ENCODE measurements around the gene CYB561D1. TPM values are rescaled to one million over a fixed set of nuclear protein-coding genes. Genes with fewer than 3 reads are reported as not detected.
A peak's percentile ranks its signal among the peaks of the same experiment; 100 is the strongest.

The CYB561D1 gene
- total and polyA plus RNA-seq, 2 of the 13 experiments (the other 11 are each of a cell fraction or from before 2014, with no cell fraction given): 3.9 to 4.1 TPM

- TF ChIP-seq ZHX2 (IDR thresholded peaks at IDR 0.05; ENCODE audit: low read depth): 0 out of 2 replicates have a peak, but pooled peaks have one; percentile 37
- no peak for TF ChIP-seq ZHX2 (CRISPR knock-in tag; IDR thresholded peaks at IDR 0.05; ENCODE audit: borderline replicate concordance)
- TF ChIP-seq SAP130 (CRISPR knock-in tag; IDR thresholded peaks at IDR 0.05; ENCODE audit: low read depth): peak; percentile 37; the same call in 1 of the 2 replicates
- TF ChIP-seq, protein P1, sequence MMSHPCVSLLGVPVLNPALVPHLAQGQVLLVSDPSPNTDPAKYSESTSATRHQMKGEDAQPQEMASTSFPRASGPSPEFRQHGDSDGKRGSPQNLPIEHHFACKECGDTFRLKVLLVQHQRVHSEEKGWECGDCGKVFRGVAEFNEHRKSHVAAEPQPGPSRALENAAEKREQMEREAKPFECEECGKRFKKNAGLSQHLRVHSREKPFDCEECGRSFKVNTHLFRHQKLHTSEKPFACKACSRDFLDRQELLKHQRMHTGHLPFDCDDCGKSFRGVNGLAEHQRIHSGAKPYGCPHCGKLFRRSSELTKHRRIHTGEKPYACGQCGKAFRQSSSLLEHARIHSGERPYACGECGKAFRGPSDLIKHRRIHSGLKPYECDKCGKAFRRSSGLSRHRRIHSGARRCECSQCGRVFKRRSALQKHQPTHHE (CRISPR knock-in tag; IDR thresholded peaks at IDR 0.05; ENCODE audit: borderline replicate concordance): no peak
- 0 out of 2 replicates have a peak, but pooled peaks have one; percentile 49 for TF ChIP-seq KLF15 (CRISPR knock-in tag; IDR thresholded peaks at IDR 0.05; ENCODE audit: borderline replicate concordance)
- TF ChIP-seq SRSF4 (IDR thresholded peaks at IDR 0.05; ENCODE audit: low read depth, low read length, poor library complexity, severe bottlenecking): no peak
- TF ChIP-seq, protein P2, sequence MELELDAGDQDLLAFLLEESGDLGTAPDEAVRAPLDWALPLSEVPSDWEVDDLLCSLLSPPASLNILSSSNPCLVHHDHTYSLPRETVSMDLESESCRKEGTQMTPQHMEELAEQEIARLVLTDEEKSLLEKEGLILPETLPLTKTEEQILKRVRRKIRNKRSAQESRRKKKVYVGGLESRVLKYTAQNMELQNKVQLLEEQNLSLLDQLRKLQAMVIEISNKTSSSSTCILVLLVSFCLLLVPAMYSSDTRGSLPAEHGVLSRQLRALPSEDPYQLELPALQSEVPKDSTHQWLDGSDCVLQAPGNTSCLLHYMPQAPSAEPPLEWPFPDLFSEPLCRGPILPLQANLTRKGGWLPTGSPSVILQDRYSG (CRISPR knock-in tag; IDR thresholded peaks at IDR 0.05): no peak
- no peak for TF ChIP-seq ZC3H13 (CRISPR knock-in tag; IDR thresholded peaks at IDR 0.05)
- TF ChIP-seq POLR2G (IDR thresholded peaks at IDR 0.05; ENCODE audit: low read depth, low read length): no peak
- no peak for TF ChIP-seq ZBTB38 (CRISPR knock-in tag; IDR thresholded peaks at IDR 0.05)
- peak; percentile 19 for TF ChIP-seq AGO1 (IDR thresholded peaks at IDR 0.05; ENCODE audit: low read depth, low read length, poor library complexity, severe bottlenecking)
- TF ChIP-seq ZFP91 (CRISPR knock-in tag; IDR thresholded peaks at IDR 0.05; ENCODE audit: borderline replicate concordance): peak; percentile 98
- TF ChIP-seq ZNF276 (CRISPR knock-in tag; IDR thresholded peaks at IDR 0.05; ENCODE audit: low read depth): no peak
- TF ChIP-seq GABPB1 (CRISPR knock-in tag; IDR thresholded peaks at IDR 0.05): no peak; the same call in 1 of the 2 replicates
- TF ChIP-seq ZNF382 (CRISPR knock-in tag; IDR thresholded peaks at IDR 0.05; ENCODE audit: borderline replicate concordance): no peak
Measured at GRCh38 chr1:109466452-109467300, 27.2 kb upstream of the CYB561D1 start, which contains the start of gene SYPL2 (continued).
